B cell (primary cell): ENCODE results near the gene SLCO6A1.

ENCODE experiments used
- CTCF ChIP-seq: fragments of 200-600 bp; IDR thresholded peaks from one replicate; pipeline ENCODE4 v1.8.0; 2022; ENCODE audit warnings: antibody characterized with exemption, mild to moderate bottlenecking
- EZH2 ChIP-seq: IDR thresholded peaks from 2 replicates; pipeline ENCODE4 v1.6.1; 2012; ENCODE audit warnings: borderline replicate concordance, low read depth, mild to moderate bottlenecking, moderate library complexity, low read length; ENCODE audit not compliant: insufficient read depth, poor library complexity, severe bottlenecking

DNA sequence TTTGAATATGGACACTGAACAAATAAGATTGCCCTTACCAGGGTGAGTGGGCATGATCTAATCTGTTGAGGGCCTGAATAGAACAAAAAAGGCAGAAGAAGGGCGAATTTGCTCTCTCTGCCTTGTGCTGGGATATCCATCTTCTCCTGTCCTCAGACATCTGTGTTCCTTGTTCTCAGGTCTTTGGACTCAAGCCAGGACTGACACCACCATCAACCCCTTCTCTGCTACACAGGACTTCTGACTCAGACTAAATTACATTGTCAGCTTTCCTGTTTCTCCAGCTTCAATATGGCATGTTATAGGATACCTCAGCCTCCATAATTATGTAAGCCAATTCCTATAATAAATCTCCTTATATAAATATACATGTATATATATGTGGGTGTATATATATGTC lies 40.8 kb upstream of the SLCO6A1 start:
- TF ChIP-seq EZH2 (no peak), CTCF (no peak)
